Upper lobe of right lung (tissue), 1 donor: ENCODE data around the gene CENPB. TPM values are rescaled to one million over a fixed set of nuclear protein-coding genes. Genes with fewer than 3 reads are reported as not detected.

Source experiments
- total RNA-seq: library from RNA; stranded (reverse); fragmentation: NEBNext Ultra II Directional; extraction: Animal tissue kit (Norgen Biotek cat#: 25700); gene quantifications from one replicate; pipeline ENCODE4 v1.2.1, GENCODE V29; 2021
- donor health status: DM: no; HTN: yes; CAD: no; lungs with severe emphysema.

CENPB gene
- total RNA-seq, 1 donor from 2014 or later: 94.6 TPM

Other genes with a start within 250 kb of the CENPB start
- gene GFRA4, start 123.3 kb downstream of the CENPB start, total RNA-seq: not detected
- gene ADAM33, start 104.7 kb downstream of the CENPB start, total RNA-seq: 11.0 TPM
- 53.6 TPM for gene SIGLEC1, start 74.1 kb downstream of the CENPB start, total RNA-seq
- 33.7 TPM for gene HSPA12B, start 54.1 kb downstream of the CENPB start, total RNA-seq
- gene ADISSP, start 19.0 kb downstream of the CENPB start, total RNA-seq: 23.3 TPM
- 0.46 TPM for gene SPEF1, start 5.3 kb downstream of the CENPB start, total RNA-seq
- gene CDC25B, start 9.6 kb upstream of the CENPB start, total RNA-seq: 136 TPM
- 13.1 TPM for gene AP5S1, start 33.8 kb upstream of the CENPB start, total RNA-seq
- 41.5 TPM for gene MAVS, start 60.1 kb upstream of the CENPB start, total RNA-seq
- 37.6 TPM for gene PANK2, start 102.6 kb upstream of the CENPB start, total RNA-seq
- 24.5 TPM for gene RNF24, start 228.8 kb upstream of the CENPB start, total RNA-seq